Measurements from ENCODE around the gene PTPN1. TPM values are rescaled to one million over a fixed set of nuclear protein-coding genes. Genes with fewer than 3 reads are reported as not detected.
A peak's percentile ranks its signal among the peaks of the same experiment; 100 is the strongest.

The PTPN1 gene
- total and polyA plus RNA-seq, 2 of the 13 experiments (the other 11 are each of a cell fraction or from before 2014, with no cell fraction given) = 17.7 to 37.2 TPM

DNA sequence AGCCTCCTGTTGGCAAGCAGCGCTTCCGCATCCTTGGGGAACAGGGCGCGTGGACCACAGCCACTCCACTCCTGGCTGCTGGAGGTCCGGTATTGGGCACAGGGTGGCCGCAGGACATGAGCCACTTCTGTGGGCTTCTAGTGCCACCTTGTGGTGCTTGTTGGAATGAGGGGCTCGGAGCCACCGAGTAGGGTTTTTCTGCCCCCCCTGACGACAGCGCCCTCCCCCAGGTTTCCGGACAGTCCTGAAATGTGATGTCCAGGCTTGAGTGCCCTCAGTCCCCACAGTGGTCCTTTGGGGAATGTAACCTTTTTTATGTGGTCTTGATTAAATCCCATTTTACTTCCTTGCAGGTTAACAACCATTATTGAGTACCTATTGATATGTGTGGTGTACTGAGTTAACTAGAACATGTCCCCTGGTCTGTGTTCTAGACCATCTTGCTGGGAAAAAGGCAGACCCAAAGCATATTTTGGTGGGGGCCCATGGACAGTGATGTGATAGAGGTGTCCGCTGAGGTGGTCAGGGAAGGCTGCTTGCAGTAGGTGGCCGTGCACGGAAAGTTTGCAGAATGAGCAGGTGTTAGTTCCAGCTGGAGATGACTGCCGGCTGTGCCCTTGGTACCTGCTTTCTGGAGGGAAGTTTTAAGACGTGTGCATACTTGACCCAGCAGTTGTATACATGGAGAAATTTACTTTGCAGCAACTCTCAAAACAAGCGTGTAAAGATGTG lies 70.0 kb downstream of the PTPN1 start (continued):
- TF ChIP-seq, protein P1, sequence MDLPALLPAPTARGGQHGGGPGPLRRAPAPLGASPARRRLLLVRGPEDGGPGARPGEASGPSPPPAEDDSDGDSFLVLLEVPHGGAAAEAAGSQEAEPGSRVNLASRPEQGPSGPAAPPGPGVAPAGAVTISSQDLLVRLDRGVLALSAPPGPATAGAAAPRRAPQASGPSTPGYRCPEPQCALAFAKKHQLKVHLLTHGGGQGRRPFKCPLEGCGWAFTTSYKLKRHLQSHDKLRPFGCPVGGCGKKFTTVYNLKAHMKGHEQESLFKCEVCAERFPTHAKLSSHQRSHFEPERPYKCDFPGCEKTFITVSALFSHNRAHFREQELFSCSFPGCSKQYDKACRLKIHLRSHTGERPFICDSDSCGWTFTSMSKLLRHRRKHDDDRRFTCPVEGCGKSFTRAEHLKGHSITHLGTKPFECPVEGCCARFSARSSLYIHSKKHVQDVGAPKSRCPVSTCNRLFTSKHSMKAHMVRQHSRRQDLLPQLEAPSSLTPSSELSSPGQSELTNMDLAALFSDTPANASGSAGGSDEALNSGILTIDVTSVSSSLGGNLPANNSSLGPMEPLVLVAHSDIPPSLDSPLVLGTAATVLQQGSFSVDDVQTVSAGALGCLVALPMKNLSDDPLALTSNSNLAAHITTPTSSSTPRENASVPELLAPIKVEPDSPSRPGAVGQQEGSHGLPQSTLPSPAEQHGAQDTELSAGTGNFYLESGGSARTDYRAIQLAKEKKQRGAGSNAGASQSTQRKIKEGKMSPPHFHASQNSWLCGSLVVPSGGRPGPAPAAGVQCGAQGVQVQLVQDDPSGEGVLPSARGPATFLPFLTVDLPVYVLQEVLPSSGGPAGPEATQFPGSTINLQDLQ (CRISPR knock-in tag; IDR thresholded peaks at IDR 0.05) = no peak
- TF ChIP-seq HOXA5 (CRISPR knock-in tag; IDR thresholded peaks at IDR 0.05) (0 out of 2 replicates have a peak, but pooled peaks have one; percentile 25), ZNF431 (CRISPR knock-in tag; IDR thresholded peaks at IDR 0.05; ENCODE audit: borderline replicate concordance, low read depth) (no peak), ZNF572 (CRISPR knock-in tag; IDR thresholded peaks at IDR 0.05) (peak; percentile 92), RELA (CRISPR knock-in tag; IDR thresholded peaks at IDR 0.05) (no peak), ZBTB42 (CRISPR knock-in tag; IDR thresholded peaks at IDR 0.05) (no peak), ETV6 (CRISPR knock-in tag; conservative IDR thresholded peaks at IDR 0.05) (peak; percentile 59; the same call in 1 of the 2 replicates), RARA (CRISPR knock-in tag; IDR thresholded peaks at IDR 0.05) (no peak), HIVEP1 (CRISPR knock-in tag; IDR thresholded peaks at IDR 0.05) (peak; percentile 85), DNMT1 (CRISPR knock-in tag; IDR thresholded peaks at IDR 0.05) (no peak), ATRX (CRISPR knock-in tag; IDR thresholded peaks at IDR 0.05; ENCODE audit: borderline replicate concordance) (no peak), HNRNPLL (IDR thresholded peaks at IDR 0.05; ENCODE audit: low read depth, low read length, poor library complexity, severe bottlenecking) (no peak), BRCA1 (CRISPR knock-in tag; IDR thresholded peaks at IDR 0.05) (no peak)
- TF ChIP-seq, protein P2, sequence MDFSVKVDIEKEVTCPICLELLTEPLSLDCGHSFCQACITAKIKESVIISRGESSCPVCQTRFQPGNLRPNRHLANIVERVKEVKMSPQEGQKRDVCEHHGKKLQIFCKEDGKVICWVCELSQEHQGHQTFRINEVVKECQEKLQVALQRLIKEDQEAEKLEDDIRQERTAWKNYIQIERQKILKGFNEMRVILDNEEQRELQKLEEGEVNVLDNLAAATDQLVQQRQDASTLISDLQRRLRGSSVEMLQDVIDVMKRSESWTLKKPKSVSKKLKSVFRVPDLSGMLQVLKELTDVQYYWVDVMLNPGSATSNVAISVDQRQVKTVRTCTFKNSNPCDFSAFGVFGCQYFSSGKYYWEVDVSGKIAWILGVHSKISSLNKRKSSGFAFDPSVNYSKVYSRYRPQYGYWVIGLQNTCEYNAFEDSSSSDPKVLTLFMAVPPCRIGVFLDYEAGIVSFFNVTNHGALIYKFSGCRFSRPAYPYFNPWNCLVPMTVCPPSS (IDR thresholded peaks at IDR 0.05) = no peak
- TF ChIP-seq, protein P3, sequence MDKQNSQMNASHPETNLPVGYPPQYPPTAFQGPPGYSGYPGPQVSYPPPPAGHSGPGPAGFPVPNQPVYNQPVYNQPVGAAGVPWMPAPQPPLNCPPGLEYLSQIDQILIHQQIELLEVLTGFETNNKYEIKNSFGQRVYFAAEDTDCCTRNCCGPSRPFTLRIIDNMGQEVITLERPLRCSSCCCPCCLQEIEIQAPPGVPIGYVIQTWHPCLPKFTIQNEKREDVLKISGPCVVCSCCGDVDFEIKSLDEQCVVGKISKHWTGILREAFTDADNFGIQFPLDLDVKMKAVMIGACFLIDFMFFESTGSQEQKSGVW (CRISPR knock-in tag; IDR thresholded peaks at IDR 0.05; ENCODE audit: borderline replicate concordance) = no peak
- TF ChIP-seq, protein P4, sequence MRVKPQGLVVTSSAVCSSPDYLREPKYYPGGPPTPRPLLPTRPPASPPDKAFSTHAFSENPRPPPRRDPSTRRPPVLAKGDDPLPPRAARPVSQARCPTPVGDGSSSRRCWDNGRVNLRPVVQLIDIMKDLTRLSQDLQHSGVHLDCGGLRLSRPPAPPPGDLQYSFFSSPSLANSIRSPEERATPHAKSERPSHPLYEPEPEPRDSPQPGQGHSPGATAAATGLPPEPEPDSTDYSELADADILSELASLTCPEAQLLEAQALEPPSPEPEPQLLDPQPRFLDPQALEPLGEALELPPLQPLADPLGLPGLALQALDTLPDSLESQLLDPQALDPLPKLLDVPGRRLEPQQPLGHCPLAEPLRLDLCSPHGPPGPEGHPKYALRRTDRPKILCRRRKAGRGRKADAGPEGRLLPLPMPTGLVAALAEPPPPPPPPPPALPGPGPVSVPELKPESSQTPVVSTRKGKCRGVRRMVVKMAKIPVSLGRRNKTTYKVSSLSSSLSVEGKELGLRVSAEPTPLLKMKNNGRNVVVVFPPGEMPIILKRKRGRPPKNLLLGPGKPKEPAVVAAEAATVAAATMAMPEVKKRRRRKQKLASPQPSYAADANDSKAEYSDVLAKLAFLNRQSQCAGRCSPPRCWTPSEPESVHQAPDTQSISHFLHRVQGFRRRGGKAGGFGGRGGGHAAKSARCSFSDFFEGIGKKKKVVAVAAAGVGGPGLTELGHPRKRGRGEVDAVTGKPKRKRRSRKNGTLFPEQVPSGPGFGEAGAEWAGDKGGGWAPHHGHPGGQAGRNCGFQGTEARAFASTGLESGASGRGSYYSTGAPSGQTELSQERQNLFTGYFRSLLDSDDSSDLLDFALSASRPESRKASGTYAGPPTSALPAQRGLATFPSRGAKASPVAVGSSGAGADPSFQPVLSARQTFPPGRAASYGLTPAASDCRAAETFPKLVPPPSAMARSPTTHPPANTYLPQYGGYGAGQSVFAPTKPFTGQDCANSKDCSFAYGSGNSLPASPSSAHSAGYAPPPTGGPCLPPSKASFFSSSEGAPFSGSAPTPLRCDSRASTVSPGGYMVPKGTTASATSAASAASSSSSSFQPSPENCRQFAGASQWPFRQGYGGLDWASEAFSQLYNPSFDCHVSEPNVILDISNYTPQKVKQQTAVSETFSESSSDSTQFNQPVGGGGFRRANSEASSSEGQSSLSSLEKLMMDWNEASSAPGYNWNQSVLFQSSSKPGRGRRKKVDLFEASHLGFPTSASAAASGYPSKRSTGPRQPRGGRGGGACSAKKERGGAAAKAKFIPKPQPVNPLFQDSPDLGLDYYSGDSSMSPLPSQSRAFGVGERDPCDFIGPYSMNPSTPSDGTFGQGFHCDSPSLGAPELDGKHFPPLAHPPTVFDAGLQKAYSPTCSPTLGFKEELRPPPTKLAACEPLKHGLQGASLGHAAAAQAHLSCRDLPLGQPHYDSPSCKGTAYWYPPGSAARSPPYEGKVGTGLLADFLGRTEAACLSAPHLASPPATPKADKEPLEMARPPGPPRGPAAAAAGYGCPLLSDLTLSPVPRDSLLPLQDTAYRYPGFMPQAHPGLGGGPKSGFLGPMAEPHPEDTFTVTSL (CRISPR knock-in tag; IDR thresholded peaks at IDR 0.05; ENCODE audit: borderline replicate concordance) = 0 out of 2 replicates have a peak, but pooled peaks have one; percentile 18
- TF ChIP-seq, protein P5, sequence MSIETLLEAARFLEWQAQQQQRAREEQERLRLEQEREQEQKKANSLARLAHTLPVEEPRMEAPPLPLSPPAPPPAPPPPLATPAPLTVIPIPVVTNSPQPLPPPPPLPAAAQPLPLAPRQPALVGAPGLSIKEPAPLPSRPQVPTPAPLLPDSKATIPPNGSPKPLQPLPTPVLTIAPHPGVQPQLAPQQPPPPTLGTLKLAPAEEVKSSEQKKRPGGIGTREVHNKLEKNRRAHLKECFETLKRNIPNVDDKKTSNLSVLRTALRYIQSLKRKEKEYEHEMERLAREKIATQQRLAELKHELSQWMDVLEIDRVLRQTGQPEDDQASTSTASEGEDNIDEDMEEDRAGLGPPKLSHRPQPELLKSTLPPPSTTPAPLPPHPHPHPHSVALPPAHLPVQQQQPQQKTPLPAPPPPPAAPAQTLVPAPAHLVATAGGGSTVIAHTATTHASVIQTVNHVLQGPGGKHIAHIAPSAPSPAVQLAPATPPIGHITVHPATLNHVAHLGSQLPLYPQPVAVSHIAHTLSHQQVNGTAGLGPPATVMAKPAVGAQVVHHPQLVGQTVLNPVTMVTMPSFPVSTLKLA (IDR thresholded peaks at IDR 0.05) = no peak
